A673 (cell line): ENCODE data around the gene RBM4B.

Source experiments
- CTCF ChIP-seq: fragments of 300-800, 200-600 bp; sonication (generic); conservative IDR thresholded peaks from 2 replicates; pipeline ENCODE4 v1.5.1; 2017; ENCODE audit warnings: low read depth, mild to moderate bottlenecking, antibody characterized with exemption, low read length, moderate library complexity, mixed read lengths
- EZH2 ChIP-seq: fragments of 200-600 bp; sonication (generic); IDR thresholded peaks from 2 replicates; pipeline ENCODE4 v1.6.1; 2017; ENCODE audit warnings: borderline replicate concordance, low read depth, mild to moderate bottlenecking, mixed read lengths, antibody characterized with exemption, low read length; ENCODE audit not compliant: poor library complexity, severe bottlenecking

DNA sequence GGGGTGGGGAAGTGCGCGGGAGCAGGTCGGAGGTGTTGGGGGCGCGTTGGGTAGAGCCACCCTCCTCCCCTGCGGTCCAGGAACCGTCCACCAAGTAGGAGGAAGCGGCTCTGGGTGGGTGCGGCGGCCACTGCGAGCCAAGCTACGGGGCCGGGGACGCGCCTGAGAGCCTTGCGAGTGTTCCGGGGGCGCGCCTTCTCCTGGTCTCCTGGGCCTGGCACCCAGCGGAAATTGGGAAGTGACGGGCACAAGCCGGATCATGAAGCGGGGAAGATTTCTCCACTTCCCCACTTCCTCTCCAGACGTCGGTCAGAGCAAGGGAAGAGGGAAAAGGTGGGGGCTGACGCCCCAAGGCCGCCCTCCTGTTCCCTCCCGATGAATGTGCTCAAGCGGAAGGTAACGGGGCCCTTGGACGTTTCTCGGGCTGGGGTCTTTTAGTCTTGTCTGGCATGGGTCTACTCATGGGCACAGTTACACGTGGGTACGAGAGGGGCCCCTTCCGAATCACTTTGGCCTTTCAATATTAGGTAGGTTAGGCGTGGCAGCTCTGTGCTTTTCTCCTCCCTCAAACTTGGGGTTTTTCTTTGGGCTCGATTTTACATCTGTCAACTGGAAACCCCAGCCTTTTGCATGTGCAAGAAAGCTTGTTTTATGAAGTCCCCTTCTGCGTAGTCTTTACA lies 60.4 kb downstream of the RBM4B start:
- TF ChIP-seq CTCF (no peak), EZH2 (no peak)
